GM21717 (cell line): Measurements from ENCODE around the gene AFG1L.
"Not testable (repeated sequence)": the region's sequence is repeated elsewhere in the genome, so short reads cannot be mapped to it uniquely, and the experiment has no call there.

Experiments
- ATAC-seq: cut with Tn5 transposase; IDR thresholded peaks from one replicate; pipeline ENCODE4 v1.9.1; 2021; ENCODE audit warnings: mild to moderate bottlenecking, moderate library complexity; ENCODE audit not compliant: unreplicated experiment

Gene AFG1L

GRCh38 chr6:108348655-108349349 is 53.9 kb downstream of the AFG1L start:
- ATAC-seq = peak; percentile 95

- no peak for ATAC-seq
These were observed 55.7 kb downstream of the AFG1L start for GRCh38 chr6:108350528-108350927.

- no peak for ATAC-seq
These were observed 59.0 kb downstream of the AFG1L start for GRCh38 chr6:108353853-108354252.

GRCh38 chr6:108355120-108355519 is 60.3 kb downstream of the AFG1L start:
- no peak for ATAC-seq

- no peak for ATAC-seq
These were observed 61.0 kb downstream of the AFG1L start for GRCh38 chr6:108355890-108356289.

GRCh38 chr6:108359901-108360882 is 65.3 kb downstream of the AFG1L start:
- no peak for ATAC-seq

GRCh38 chr6:108360919-108361311 is 66.1 kb downstream of the AFG1L start:
- no peak for ATAC-seq

- no peak for ATAC-seq
These were observed 66.6 kb downstream of the AFG1L start for GRCh38 chr6:108361312-108361932.

GRCh38 chr6:108362455-108362854 is 67.6 kb downstream of the AFG1L start:
- ATAC-seq = no peak

GRCh38 chr6:108363113-108363512 is 68.3 kb downstream of the AFG1L start:
- no peak for ATAC-seq

- no peak for ATAC-seq
These were observed 69.0 kb downstream of the AFG1L start for GRCh38 chr6:108363889-108364313.

GRCh38 chr6:108364470-108364869 is 69.6 kb downstream of the AFG1L start:
- ATAC-seq = no peak

GRCh38 chr6:108365478-108365877 is 70.6 kb downstream of the AFG1L start:
- no peak for ATAC-seq

GRCh38 chr6:108366236-108366635 is 71.4 kb downstream of the AFG1L start:
- ATAC-seq = no peak

GRCh38 chr6:108368431-108369030 is 73.7 kb downstream of the AFG1L start:
- ATAC-seq = no peak

- ATAC-seq = no peak
These were observed 86.0 kb downstream of the AFG1L start for GRCh38 chr6:108380876-108381275.

GRCh38 chr6:108383981-108384380 is 89.1 kb downstream of the AFG1L start:
- no peak for ATAC-seq

GRCh38 chr6:108389190-108389589 is 94.3 kb downstream of the AFG1L start:
- ATAC-seq = not testable (repeated sequence)

- no peak for ATAC-seq
These were observed 100.4 kb downstream of the AFG1L start for GRCh38 chr6:108395297-108395696.

- no peak for ATAC-seq
These were observed 108.4 kb downstream of the AFG1L start for GRCh38 chr6:108403236-108403635.

- no peak for ATAC-seq
These were observed 112.1 kb downstream of the AFG1L start for GRCh38 chr6:108406943-108407342.
